HG03280 (cell line): ENCODE results near the gene DACT2.
"Not testable (repeated sequence)": the region's sequence is repeated elsewhere in the genome, so short reads cannot be mapped to it uniquely, and the experiment has no call there.

Experiments used
- ATAC-seq: cut with Tn5 transposase; IDR thresholded peaks from one replicate; pipeline ENCODE4 v1.9.1; 2021; ENCODE audit warnings: mild to moderate bottlenecking, moderate library complexity; ENCODE audit not compliant: unreplicated experiment

DACT2 gene

DNA sequence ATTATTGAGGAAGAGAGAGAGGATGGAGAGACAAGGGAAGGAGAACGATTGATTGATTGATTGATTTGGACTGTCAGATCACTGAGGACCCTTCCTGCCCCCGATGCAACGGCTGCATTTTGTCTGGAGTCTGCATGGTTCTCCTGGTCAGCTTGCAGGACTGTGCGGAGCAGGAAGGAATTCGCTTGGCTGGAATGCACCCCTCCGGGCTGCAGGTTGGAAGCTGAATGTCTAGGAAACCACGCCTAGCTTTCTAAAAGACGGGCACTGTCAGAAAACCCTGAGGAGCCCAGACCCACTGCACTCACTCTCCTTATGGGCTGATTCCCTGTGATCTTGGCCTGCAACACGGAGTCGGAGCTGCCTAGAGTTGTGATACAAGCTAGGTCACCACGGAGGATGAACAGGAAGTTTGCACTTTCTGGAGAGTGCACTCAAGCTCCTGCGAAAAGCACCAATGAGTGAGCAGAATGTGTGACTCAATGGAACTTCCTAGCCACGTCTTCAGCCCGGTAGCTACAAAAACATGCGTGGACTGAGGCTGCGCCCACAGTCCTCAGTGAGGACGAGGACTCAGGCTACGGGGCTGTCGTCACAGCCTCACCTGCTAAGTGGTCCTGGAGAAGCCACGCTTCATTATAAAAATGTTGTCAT lies 14.4 kb downstream of the DACT2 start:
- no peak for ATAC-seq

DNA sequence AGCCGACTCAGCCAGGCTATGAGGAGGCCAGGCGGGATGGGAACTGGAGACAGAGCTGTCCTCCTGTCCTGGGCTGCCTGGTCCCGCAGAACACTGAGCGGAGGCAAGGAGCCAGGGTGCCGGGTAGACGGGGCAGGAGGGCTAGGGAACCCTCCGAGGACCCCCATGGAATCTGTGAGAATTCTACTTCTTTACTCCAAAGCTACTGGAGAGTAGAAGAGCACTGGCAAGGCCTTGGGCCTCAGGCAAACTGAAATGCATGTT lies 14.9 kb downstream of the DACT2 start:
- no peak for ATAC-seq

DNA sequence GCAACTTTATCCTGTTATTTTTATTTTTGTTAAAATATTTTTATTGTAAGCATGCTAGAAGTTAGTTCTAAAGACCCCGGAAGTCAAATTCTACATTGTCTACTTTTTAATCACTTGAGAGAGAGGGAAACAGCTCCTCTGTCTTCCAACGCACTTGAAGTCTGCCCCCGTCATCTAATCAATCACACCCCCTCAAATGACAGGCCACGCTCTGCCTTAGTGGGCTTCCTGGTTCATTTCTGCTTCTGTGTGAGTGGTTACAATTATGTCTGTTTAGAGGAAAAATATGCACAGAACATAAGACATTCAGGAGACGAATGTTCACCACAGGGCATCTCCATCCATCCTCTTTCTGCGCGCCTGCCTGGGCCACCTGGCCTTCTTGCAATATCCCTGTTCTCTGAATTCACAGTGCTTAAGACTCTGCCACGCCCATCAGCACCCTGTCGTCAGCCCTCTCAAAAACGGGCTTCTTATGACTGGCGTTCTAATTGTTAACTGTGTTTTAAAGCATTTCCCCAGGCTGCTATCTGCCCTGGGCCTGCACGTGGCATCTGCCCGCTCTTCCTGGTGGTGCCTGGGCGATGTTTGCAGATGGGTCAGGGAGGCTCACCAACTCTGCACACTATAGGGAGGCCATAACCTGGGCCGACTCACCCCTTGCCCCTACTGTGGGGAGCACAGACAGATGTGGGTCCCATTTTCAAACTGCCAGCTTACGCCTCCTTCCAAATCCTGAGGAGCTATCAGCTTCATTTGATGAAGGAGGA lies 15.4 kb downstream of the DACT2 start:
- no peak for ATAC-seq

DNA sequence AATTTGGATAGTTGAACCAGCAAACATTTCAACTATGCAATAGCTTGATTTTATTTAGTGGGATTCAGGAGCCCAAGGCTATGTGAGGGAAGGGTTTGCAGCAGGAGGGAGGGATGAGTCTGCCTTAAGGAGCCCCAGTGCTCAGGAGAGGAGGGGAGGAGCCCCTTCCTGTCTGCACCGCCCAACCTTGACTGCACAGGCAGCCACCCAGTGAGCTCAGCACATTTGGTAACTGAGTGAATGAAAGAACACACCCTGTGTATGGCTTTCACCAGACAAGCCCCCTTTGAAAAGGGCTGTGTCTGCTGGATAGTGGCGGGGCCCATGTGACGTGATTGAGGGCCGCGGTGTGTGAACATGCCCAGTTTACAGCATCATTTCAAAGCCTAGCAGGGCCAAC lies 17.0 kb downstream of the DACT2 start:
- ATAC-seq = no peak

DNA sequence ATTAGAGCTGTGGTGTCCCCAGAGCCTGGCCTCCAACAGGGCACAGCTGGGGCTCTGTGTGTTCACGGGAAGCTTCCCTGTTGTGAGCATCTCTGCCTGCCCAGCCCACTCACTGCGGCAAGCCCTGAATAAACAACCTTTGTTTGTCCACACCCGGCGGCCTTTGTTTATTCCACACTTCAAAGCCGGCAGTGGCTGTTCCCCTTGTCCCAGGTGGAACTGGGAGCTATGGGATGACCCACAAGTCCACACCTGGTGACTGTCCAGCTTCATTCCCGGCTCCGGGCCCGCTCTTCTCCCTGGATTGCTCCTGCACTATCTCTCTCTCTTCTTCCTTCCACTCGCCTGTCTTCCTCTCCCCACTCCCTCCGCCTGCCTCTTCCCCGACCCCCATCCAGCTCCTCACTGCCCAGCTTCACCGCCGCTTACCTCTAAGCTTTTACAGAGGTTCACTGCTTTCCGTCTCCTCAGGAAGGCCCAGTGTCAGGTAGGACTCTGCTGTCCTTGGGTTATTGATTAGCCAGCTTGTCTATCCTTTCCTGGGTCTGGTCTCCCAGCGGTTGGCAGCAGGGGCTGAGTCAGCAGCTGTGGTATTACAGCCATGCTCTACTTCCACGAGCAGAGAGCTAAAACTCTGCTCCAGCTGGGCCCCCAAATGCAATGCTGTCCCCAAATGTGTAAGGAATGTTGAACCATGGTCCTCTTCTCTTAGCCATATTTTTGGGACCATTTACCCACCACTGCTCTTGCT lies 17.8 kb downstream of the DACT2 start:
- no peak for ATAC-seq

DNA sequence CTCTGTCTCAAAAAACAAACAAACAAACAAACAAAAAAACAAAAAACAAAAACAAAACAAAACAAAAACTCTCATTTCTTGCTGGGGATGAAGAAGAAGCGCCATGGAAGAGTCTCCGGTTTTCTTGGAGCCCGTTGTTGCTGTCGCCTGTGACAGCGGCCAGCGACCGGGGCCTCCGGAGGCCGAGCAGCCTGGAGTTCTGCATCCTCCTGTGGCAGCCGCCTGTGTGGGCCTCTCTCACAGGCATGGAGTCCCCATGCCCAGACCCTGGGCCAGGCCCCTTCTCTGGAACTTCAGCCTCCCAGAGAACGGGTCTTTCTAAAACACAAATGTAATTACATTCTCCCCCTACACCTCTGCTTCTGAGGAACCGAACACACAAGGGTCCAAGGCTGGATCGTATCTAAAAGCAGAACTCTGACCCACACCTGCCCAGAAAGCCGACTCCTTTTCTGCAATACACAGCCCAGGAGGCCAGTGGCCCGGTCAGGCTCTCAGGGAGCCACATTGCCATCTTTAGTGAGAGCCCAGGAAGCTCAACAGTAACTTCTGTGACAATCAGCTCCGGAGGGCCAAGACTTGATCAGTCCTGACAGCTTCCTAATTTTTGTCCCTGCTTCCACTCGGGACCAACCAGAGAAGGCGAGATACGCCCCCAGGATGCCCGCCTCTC lies 18.5 kb downstream of the DACT2 start:
- no peak for ATAC-seq

DNA sequence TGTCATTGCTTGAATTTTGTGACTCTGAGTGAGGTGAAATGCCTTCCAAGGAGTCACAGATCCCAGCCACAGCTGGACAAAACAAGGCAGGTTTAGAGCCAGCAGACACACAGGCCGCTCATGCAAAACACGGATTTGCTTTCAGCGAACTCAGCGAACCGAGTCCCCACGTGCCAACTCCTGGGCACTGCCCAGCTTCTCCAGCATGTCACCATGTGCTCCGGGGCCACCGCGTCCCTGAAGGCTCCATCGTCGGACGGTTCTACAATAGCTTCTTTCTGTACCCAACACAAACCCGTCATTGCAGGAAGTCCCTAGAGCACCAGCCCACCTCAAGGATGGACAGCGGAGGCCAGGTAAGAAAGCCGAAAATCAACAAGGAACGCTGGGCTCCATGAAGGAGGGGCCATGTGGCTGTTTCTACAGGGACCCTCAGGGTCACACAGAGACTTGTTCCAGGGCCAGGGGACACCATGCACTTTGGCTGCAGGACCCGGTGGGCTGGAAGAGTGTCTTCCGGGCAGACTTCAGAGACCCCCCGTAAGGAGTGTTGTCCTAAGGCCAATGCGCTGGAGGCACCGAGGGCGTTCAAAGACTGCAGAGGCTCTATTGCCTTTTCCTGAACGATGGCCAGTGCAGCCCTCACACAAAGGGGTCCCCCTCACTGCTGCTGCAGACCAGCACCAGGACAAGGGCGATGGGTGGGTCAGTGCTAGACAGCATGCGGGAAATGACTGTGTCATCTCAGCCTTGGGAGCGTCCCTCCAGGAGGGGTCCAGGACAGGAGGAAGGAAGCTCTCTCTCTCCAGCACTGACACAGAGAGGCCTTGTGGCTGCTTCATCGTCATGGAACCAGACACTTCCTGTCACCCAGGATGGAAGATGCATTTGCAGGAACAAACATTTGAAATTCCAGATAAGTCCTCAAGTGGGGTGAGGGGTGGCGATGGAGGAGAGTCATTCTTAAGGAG lies 19.8 kb downstream of the DACT2 start:
- no peak for ATAC-seq

DNA sequence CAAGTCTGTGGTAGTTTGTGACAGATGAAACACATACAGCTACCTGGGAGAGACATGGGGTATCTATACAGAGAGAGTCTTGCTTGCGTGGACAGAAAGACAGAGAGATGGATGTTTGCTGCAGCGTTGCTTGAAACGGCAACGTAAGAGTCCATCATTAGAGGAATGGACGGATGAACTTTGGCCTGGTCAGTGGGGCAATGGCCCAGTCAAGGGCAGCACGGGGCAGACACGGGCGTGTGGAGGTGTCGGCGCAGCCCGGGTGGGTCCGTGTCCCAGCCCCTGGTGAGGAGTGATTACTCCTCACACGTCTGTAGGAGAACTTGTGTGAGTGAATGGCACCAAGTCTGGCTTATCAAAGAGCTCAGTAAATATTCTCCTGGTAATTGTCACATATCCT lies 21.9 kb downstream of the DACT2 start:
- ATAC-seq = no peak

DNA sequence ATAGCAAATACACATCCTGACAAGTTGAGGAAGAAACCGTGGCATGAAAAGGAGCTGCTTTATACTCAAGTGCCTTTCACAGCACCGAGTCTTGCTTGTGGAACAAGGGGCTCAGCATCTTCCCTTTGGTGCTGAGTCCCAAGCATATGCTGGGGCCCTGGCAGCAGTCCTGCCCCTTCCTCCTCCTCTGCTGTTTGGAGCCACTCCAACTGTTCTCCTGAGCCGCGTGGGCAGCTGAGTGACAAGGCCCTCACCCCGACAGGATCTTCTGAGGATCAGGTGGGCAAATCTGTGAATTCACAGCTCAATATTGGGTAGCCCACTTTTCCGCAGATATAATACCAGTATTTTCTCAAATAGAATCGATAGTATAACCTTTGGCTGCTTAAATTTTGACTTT lies 24.7 kb downstream of the DACT2 start:
- no peak for ATAC-seq

DNA sequence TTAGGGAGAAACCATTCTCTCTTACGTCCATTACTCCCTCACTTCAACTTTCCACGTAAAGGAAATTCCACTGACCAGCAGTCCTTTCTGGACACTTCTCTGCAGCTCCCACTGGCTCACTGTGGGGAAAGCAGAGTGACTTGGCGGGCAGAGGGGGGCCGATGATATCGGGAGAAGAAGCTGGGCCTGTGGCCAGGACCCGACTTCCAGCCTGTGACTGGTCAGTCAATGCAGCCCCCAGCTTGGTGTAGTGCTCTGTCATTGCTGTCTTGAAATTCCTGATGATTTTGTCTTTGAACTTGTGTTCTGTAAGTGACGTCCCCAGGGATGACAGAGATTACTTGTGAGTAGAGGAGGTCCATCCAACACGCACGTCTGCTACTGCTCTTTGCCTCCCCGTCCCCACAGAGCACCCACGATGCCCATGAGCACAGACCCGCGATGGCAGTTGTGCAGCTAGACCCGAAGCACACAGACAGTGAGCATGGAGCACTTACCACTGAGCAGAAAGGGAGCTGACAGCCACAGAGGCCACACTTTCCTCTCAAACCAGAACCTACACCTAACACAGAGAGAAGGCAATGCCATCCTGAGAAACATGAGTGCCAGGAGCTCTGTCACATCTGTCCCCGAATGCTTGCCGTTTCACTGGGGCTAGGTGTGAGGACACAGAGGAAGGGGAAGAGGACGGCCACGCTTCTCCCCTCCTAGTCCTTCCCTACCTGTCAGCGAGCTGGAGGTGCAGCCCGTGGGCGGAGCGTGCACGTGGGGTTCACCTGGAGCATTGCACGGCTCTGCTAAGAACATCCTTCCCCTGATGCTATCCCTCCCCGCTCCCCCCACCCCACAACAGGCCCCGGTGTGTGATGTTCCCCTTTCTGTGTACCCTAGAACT lies 25.7 kb downstream of the DACT2 start:
- ATAC-seq = no peak

DNA sequence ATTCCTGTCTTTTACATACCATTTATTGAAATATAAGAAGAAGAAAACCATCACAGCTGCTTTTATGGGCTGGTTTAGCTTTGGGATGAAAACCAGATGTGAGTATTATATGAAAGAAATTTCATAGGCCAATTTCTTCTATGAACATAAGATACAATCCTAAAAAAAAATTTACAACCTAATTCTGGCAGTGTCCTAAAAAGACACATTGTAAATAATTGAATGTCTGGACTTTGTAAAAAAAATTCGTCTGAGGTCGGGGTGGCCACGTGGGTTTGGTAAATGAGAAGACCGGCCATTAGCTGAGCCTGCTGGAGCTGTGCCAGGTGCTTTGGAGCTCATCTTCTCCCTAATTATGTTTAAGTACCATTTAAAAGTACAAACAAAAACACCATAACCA lies 26.8 kb downstream of the DACT2 start:
- ATAC-seq = no peak

DNA sequence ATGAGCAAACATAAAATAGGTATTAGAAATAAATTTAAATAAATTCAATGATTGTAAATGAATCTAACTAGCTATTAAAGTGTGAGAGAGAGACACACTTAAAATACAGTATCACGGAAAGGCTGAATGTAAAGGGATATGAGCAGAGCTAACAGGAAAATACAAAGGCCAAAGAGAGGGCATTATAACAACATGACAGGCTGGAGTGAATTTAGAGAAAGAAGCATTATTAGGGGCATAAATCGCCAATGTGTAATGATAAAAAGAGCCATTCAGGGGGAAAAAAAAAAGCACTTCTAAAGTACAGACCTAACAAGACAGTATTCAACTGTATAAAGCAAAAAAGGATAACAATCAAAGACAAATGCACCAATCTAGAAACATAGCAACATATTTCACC lies 28.1 kb downstream of the DACT2 start:
- ATAC-seq = no peak

DNA sequence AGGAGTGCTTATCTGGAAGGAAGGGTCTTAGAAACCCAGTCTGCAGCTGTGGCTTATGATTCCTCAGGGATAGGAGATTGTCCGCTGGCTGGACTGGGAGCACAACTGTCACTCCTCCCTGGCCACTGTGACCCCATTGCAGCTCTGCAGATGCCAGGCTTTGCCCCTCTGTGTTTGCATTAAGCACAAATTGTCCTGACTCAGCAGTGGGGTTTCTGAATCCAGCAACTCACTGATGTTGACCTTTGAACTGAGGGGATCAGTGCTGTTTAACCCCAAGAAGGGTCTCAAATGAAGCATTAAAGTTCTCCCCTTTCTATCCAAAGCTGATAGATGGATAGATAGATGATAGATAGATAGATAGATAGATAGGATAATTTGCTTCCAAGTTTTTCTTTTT lies 29.5 kb downstream of the DACT2 start:
- ATAC-seq = no peak

DNA sequence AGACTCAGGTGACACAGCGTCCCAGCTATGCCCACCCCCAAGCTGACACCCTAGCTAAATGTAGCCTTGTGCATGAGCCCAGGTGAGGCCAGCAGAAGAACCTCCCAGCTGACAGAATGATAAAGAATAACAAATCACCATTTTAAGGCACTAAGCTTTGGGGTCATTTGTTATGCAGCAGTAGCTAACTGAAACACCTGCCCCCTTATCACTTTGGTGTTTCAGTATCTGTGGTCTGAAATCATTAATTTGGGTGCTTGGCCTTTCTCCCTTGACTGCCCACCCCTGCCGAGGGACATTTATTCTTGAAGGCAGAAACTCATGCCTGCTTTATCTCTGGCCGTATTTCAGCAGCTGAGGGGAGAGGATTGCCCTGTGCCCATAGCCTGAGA lies 30.0 kb downstream of the DACT2 start:
- ATAC-seq = no peak

DNA sequence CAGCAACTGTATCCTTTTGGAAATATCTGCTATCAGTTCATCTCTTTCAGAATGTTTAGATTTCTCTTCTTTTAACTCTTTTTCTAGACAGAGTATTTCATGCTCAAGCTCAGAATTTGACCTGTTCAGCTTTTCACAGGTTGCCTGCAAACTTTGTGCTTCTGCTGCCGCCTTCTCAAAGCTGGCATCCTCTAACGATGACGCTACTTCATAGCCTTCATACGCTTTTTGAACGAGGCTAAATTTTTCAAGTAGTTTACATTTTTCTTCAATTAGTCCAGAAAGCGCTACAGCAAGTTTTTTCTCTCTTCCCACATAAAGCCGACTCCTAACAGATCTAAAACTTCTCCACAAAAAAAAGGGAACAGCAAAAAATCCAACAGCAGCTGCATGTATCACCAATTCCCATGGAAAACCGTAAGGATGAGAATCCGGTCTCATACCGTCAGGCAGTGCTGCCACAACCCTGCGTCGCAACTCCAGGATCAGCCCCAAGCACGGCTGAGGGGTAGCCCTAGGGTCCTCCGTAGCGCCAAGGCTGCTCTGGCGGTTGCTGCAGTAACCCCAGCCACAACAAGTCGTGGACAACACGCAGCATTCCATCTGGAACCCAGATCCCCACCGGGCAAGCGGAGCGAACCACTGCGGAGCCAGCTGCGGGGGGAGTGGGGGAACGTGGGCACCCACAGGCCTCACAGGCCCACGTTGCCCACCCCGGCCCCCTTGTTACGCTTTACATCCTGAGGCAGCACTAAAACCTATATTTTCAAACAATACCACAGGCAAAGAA lies 30.6 kb downstream of the DACT2 start:
- no peak for ATAC-seq

DNA sequence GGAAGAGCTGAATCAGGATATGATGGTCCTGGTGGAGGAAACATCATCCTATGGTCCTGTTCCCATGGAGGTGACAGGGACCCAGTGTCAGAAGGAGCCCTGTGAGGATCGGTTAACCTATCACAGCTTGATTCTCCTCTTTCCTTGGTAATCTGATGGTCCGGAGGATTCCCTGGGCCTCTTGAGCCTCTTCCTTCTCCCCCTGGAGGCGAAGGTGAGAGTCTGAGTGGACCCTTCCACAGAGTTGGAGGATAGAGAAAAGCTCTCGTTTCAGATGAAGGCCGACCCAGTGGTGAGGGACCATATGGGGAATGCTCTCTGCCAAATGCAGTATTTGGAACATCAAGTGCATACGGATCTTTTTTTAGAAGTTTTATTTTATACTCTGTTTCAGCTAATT lies 32.1 kb downstream of the DACT2 start:
- ATAC-seq = not testable (repeated sequence)

DNA sequence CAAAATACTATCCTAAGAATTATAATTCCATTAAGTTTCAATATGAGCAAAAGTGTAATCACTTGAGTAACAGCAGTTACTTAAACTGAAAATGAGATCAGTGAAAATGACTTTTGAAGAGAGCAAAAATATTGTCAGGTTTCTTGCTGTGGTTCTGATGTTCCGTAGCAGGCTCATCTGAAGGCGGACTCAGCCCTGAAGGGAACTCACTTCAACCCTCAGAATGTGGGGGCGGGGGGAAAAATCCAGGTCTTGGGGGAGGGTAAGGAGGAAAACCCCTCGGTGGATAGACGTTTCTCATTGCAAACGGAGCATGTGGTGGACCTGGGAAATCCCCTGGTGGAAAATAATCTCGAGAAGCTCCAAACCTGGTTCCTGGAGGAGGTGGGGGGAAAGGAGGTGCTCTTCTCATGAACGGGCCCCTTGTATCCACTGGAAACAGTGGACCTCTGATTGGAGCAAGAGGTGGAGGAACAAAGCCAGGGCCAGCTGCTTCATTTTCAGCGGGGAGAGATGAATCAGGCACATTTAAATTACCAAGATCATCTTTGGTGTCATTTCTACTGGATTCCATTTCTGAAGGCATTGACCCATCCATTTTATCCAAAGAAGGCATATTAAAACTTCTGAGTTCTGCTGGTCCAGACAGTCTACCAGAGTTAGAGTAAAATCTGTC lies 32.7 kb downstream of the DACT2 start:
- not testable (repeated sequence) for ATAC-seq

DNA sequence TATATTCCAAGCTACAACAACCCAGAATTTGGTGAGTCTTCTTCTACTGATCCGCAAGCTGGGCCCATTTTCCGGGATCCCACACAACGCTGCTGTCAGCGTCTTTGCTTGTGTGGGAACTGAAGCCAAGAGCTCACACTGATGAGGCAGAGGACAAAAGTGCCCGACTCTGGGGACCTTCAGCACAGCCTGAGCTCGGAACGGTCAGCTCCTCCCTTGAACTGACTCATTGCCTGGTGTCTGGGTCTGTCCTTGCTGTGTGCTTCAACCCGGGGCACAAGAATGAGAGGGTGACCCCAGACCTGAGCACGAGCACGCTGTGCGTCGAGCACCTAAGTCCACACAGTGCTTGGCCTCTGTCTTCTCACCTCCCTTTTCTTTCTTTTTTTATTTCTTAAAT lies 33.5 kb downstream of the DACT2 start:
- no peak for ATAC-seq
